GM12891 (cell line): ENCODE measurements around the gene DCUN1D3.

Experiments used
- PAX5 ChIP-seq: IDR thresholded peaks from 2 replicates; pipeline ENCODE4 v1.6.1; 2011; ENCODE audit warnings: low read length, moderate library complexity, mild to moderate bottlenecking; ENCODE audit not compliant: insufficient read depth, severe bottlenecking
- POLR2A ChIP-seq: IDR thresholded peaks from 2 replicates; pipeline ENCODE4 v1.6.1; 2011; ENCODE audit warnings: low read depth, low read length, control low read depth

DNA sequence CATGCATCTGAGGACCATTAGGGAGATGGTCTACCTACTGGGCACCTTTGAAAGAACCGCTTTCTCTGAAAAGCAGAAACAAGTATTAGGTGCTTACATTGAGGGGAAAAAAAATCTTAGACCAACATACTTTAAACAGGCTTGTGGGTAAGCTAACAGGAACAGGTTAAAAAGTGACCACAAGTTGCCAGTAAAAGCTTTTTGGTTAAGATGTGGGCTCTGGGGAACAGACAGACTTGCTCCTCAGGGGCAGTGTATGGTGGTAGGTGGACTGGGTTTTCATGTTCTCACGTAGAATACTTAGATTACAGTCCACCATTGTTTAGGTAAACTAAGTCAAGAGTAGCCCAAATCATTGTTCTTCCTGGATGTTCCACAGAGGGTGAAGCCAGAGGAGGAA lies 52.6 kb downstream of the DCUN1D3 start:
- no peak for TF ChIP-seq POLR2A
- TF ChIP-seq PAX5: no peak
